WTC11 (cell line): ENCODE results near the gene RGS7. TPM values are rescaled to one million over a fixed set of nuclear protein-coding genes. Genes with fewer than 3 reads are reported as not detected.

Experiments
- ATAC-seq: fragments of 200-7000 bp; cut with Tn5 transposase; 2 replicates; pipeline ENCODE4 v1.10.0; 2021; ENCODE audit warnings: mild to moderate bottlenecking, moderate library complexity
- CTCF ChIA-PET: fragments of 300-600 bp; sonication (Branson Sonifier 250); formaldehyde crosslinking; loops from one replicate; lab custom pipeline; 2021; ENCODE audit warnings: antibody characterized with exemption; lab: Charles Lee
- POLR2A ChIA-PET: fragments of 350-600 bp; sonication (Branson Sonifier 250); formaldehyde crosslinking; loops from one replicate; lab custom pipeline; 2021; ENCODE audit warnings: antibody characterized with exemption; lab: Charles Lee
- DNase-seq: peaks from one replicate; pipeline ENCODE4 v3.0.0; 2021; ENCODE audit warnings: low spot score
- H3K27ac Mint-ChIP-seq: 2 replicates; pipeline ENCODE4 v1.8.0; 2021; ENCODE audit warnings: mixed read lengths
- H3K27me3 Mint-ChIP-seq: 2 replicates; pipeline ENCODE4 v1.8.0; 2021; ENCODE audit warnings: low read depth, mild to moderate bottlenecking, moderate library complexity, mixed read lengths
- H3K36me3 Mint-ChIP-seq: 2 replicates; pipeline ENCODE4 v1.8.0; 2021; ENCODE audit warnings: mixed read lengths
- H3K4me1 Mint-ChIP-seq: 2 replicates; pipeline ENCODE4 v1.8.0; 2022; ENCODE audit warnings: mixed read lengths
- H3K4me3 Mint-ChIP-seq: 2 replicates; pipeline ENCODE4 v1.8.0; 2021; ENCODE audit warnings: mild to moderate bottlenecking, moderate library complexity, mixed read lengths
- H3K9me3 Mint-ChIP-seq: 2 replicates; pipeline ENCODE4 v1.8.0; 2021; ENCODE audit warnings: mixed read lengths
- ARID4B ChIP-seq: sonication (generic); formaldehyde crosslinking; IDR thresholded peaks from 2 replicates; pipeline ENCODE4 v1.8.0; 2023; ENCODE audit warnings: missing genetic modification reagents, mild to moderate bottlenecking, borderline replicate concordance
- CREM ChIP-seq: sonication (generic); formaldehyde crosslinking; IDR thresholded peaks from 2 replicates; pipeline ENCODE4 v1.8.1; 2022; ENCODE audit warnings: mild to moderate bottlenecking, missing genetic modification reagents, moderate library complexity
- E2F1 ChIP-seq: sonication (generic); formaldehyde crosslinking; IDR thresholded peaks from 2 replicates; pipeline ENCODE4 v1.8.0; 2022; ENCODE audit warnings: mild to moderate bottlenecking, missing genetic modification reagents
- ESRRA ChIP-seq: sonication (generic); formaldehyde crosslinking; IDR thresholded peaks from 2 replicates; pipeline ENCODE4 v1.8.1; 2022; ENCODE audit warnings: mild to moderate bottlenecking, missing genetic modification reagents, borderline replicate concordance
- FOXJ3 ChIP-seq: sonication (generic); formaldehyde crosslinking; IDR thresholded peaks from 2 replicates; pipeline ENCODE4 v1.9.0; 2021; ENCODE audit warnings: missing genetic modification reagents, mild to moderate bottlenecking, borderline replicate concordance
- GTF2I ChIP-seq: fragments of 250-450 bp; sonication (Bioruptor Pico); conservative IDR thresholded peaks from 2 replicates; pipeline ENCODE4 v1.4.0; 2021; ENCODE audit warnings: mild to moderate bottlenecking
- JAZF1 ChIP-seq: fragments of 250-450 bp; sonication (Bioruptor Pico); IDR thresholded peaks from 2 replicates; pipeline ENCODE4 v1.9.0; 2021; ENCODE audit warnings: moderate library complexity, mild to moderate bottlenecking, inconsistent platforms
- NFATC4 ChIP-seq: fragments of 250-450 bp; sonication (Bioruptor Pico); IDR thresholded peaks from 2 replicates; pipeline ENCODE4 v1.9.0; 2021; ENCODE audit warnings: mild to moderate bottlenecking
- NR1H2 ChIP-seq: sonication (generic); formaldehyde crosslinking; IDR thresholded peaks from 2 replicates; pipeline ENCODE4 v1.9.0; 2021; ENCODE audit warnings: mild to moderate bottlenecking, moderate library complexity, missing genetic modification reagents
- NR3C1 ChIP-seq: sonication (generic); formaldehyde crosslinking; conservative IDR thresholded peaks from 2 replicates; pipeline ENCODE4 v1.8.1; 2023; ENCODE audit warnings: low read depth, mild to moderate bottlenecking, missing genetic modification reagents
- RELA ChIP-seq: sonication (generic); formaldehyde crosslinking; IDR thresholded peaks from 2 replicates; pipeline ENCODE4 v1.8.1; 2022; ENCODE audit warnings: missing genetic modification reagents, mild to moderate bottlenecking, borderline replicate concordance
- SOX15 ChIP-seq: fragments of 250-450 bp; sonication (Bioruptor Pico); IDR thresholded peaks from 2 replicates; pipeline ENCODE4 v1.9.0; 2021; ENCODE audit warnings: mild to moderate bottlenecking
- USF1 ChIP-seq: sonication (generic); formaldehyde crosslinking; IDR thresholded peaks from 2 replicates; pipeline ENCODE4 v1.8.0; 2022; ENCODE audit warnings: mild to moderate bottlenecking, missing genetic modification reagents
- ZMAT4 ChIP-seq: fragments of 250-450 bp; sonication (Bioruptor Pico); IDR thresholded peaks from 2 replicates; pipeline ENCODE4 v1.9.0; 2021; ENCODE audit warnings: mild to moderate bottlenecking
- ZNF219 ChIP-seq: sonication (generic); formaldehyde crosslinking; IDR thresholded peaks from 2 replicates; pipeline ENCODE4 v1.8.0; 2023; ENCODE audit warnings: missing genetic modification reagents, mild to moderate bottlenecking, borderline replicate concordance
- ZNF263 ChIP-seq: sonication (generic); formaldehyde crosslinking; IDR thresholded peaks from 2 replicates; pipeline ENCODE4 v1.8.1; 2022; ENCODE audit warnings: low read depth, mild to moderate bottlenecking, moderate library complexity, missing genetic modification reagents
- ZNF396 ChIP-seq: fragments of 250-450 bp; sonication (Bioruptor Pico); IDR thresholded peaks from 2 replicates; pipeline ENCODE4 v1.8.0; 2021; ENCODE audit warnings: mild to moderate bottlenecking, moderate library complexity, borderline replicate concordance
- total RNA-seq: library from RNA; stranded (reverse); gene quantifications from 3 replicates; pipeline ENCODE4 v1.2.3, GENCODE V29; 2021
- TF ChIP-seq, protein P1 (sequence below): sonication (generic); formaldehyde crosslinking; IDR thresholded peaks from 2 replicates; pipeline ENCODE4 v1.8.1; 2022; ENCODE audit warnings: low read depth, mild to moderate bottlenecking, moderate library complexity, missing genetic modification reagents, borderline replicate concordance
- TF ChIP-seq, protein P2 (sequence below): sonication (generic); formaldehyde crosslinking; IDR thresholded peaks from 2 replicates; pipeline ENCODE4 v1.8.1; 2023; ENCODE audit warnings: mild to moderate bottlenecking, missing genetic modification reagents

Gene RGS7
- total RNA-seq, 1 experiment from 2014 or later: 1.2 TPM

DNA sequence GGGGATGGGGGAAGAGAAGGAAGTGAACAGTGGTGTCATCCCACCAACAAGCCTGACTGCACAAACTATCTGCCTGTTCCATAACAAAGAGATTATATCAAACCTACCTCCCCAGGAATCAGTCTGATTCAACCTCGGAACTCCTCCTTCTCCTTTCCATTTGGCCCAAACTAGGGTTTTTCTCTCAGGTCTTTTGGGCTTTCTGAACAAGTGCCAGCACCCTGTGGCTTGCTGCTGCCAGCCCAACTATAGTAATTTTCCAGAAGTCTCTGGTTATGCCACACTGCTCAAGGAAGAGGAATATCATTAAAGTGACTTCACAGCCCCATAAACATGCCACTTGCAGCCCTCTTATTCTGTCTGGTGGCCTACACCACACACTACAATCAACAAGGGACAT, 70.5 kb downstream of the RGS7 start (continued):
- TF ChIP-seq, protein P1, sequence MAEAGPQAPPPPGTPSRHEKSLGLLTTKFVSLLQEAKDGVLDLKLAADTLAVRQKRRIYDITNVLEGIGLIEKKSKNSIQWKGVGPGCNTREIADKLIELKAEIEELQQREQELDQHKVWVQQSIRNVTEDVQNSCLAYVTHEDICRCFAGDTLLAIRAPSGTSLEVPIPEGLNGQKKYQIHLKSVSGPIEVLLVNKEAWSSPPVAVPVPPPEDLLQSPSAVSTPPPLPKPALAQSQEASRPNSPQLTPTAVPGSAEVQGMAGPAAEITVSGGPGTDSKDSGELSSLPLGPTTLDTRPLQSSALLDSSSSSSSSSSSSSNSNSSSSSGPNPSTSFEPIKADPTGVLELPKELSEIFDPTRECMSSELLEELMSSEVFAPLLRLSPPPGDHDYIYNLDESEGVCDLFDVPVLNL (CRISPR knock-in tag): no peak

- Mint-ChIP-seq H3K9me3 (peaks cover 40% of the 10 kb centered on the region), H3K27ac (no peak overlapping the region), H3K4me1 (peaks cover 2% of the 10 kb centered on the region), H3K27me3 (no peaks in the 10 kb centered on the region), H3K4me3 (no peak overlapping the region), H3K36me3 (peaks cover 21% of the 10 kb centered on the region)
- no peak for TF ChIP-seq NR3C1 (CRISPR knock-in tag)
- no peak for TF ChIP-seq E2F1
- no peak for TF ChIP-seq ARID4B (CRISPR knock-in tag)
- TF ChIP-seq NR1H2: no peak
- TF ChIP-seq ZNF263 (CRISPR knock-in tag): no peak
- no peak for TF ChIP-seq RELA (CRISPR knock-in tag)
- no peak for TF ChIP-seq CREM (CRISPR knock-in tag)
- TF ChIP-seq ESRRA: no peak
- ChIA-PET CTCF (interaction anchor here (1.7 kb wide), 1 partner anchor 388 kb away, joined by 4 read pairs; no protein-coding TSS in a partner anchor), POLR2A (no interaction called here)
- DNase-seq (no peak), ATAC-seq (no peak)
Observed at GRCh38 chr1:241276391-241276790, 80.6 kb downstream of the RGS7 start.

DNA sequence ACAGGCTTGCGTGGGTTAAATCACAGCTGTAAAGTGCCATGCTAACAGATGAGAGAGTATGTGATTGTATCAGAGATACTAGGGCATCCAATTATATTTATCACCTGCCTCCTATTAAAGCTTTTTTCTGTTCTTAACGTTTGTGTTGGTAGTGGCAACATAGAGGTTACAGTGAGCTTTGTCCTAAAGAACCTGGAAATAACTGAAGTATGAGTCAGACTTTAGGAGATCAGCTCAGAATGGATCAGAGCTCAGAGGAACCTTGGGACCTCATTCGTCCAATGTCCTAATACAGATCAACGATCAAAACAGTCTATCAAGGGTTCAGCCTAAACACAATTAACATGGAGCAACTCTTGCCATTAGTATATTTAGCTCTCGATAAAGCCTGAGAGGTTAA, 81.0 kb downstream of the RGS7 start:
- Mint-ChIP-seq H3K4me3 (no peak overlapping the region), H3K27ac (no peak overlapping the region), H3K9me3 (peaks cover 41% of the 10 kb centered on the region), H3K36me3 (peaks cover 23% of the 10 kb centered on the region), H3K27me3 (no peaks in the 10 kb centered on the region), H3K4me1 (peaks cover 5% of the 10 kb centered on the region)
- ChIA-PET POLR2A (no interaction called here), CTCF (interaction anchor here (1.7 kb wide), 1 partner anchor 388 kb away, joined by 4 read pairs; no protein-coding TSS in a partner anchor)
- DNase-seq: no peak
- ATAC-seq: no peak
- TF ChIP-seq ZNF219 (CRISPR knock-in tag) (no peak), NFATC4 (no peak), JAZF1 (no peak), FOXJ3 (CRISPR knock-in tag) (no peak), ZNF396 (CRISPR knock-in tag) (no peak), NR3C1 (CRISPR knock-in tag) (no peak), ARID4B (CRISPR knock-in tag) (no peak), ZMAT4 (CRISPR knock-in tag) (no peak), SOX15 (CRISPR knock-in tag) (no peak), GTF2I (no peak), USF1 (CRISPR knock-in tag) (no peak)
- TF ChIP-seq, protein P2, sequence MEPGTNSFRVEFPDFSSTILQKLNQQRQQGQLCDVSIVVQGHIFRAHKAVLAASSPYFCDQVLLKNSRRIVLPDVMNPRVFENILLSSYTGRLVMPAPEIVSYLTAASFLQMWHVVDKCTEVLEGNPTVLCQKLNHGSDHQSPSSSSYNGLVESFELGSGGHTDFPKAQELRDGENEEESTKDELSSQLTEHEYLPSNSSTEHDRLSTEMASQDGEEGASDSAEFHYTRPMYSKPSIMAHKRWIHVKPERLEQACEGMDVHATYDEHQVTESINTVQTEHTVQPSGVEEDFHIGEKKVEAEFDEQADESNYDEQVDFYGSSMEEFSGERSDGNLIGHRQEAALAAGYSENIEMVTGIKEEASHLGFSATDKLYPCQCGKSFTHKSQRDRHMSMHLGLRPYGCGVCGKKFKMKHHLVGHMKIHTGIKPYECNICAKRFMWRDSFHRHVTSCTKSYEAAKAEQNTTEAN (CRISPR knock-in tag): no peak
